Measurements from ENCODE around the gene ATG2A.

ATG2A gene

DNA sequence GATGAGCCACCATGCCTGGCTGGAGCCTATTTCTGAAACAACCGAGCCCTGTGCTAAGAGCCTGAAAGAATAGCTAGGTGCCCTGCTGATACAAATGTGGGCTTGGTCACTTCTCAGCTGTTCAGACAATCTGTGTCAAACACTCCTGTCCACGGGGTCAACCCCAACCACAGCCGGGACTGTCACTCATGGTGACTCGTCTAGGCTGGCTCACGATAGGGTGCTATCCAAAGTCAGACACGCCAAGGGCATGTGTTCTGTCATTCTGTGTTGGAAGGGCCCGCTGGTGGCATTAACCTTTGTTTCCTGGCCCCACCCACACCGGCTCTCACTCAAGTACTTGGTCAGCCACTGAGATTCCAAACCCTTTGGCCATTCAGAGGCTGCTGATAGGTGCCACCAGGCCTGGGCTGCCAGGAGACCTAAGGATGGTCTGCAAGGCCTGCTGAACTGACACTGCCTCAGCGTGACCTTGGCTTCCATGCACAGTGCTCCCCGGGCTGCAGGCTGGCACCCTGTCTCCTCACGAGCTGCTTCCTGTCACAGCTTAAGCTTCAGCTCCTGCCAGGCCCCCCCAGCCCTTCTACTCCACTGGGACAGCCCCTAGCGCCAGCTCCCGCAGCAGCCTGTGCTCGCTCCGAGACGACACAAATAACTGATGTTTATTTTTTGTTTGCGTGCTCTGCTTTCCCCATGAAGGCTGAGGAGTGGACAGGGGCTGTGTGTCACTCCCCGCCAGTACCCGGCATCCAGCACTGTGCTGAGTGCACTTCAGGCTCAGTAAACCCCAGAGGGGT lies 58.3 kb downstream of the ATG2A start:
- Histone ChIP-seq H3K9me3 (no peaks in the 10 kb centered on the region), H3K27me3 (no peaks in the 10 kb centered on the region), H3K4me3 (no peak overlapping the region), H3K27ac (peak overlapping the region; percentile 82 to 97), H3K4me1 (peaks cover 6 to 98% (median 84%) of the 10 kb centered on the region in 4 donors), H3K36me3 (peaks cover 26 to 42% (median 32%) of the 10 kb centered on the region in 3 donors)
- no peak for DNase-seq
- TF ChIP-seq, protein P1, sequence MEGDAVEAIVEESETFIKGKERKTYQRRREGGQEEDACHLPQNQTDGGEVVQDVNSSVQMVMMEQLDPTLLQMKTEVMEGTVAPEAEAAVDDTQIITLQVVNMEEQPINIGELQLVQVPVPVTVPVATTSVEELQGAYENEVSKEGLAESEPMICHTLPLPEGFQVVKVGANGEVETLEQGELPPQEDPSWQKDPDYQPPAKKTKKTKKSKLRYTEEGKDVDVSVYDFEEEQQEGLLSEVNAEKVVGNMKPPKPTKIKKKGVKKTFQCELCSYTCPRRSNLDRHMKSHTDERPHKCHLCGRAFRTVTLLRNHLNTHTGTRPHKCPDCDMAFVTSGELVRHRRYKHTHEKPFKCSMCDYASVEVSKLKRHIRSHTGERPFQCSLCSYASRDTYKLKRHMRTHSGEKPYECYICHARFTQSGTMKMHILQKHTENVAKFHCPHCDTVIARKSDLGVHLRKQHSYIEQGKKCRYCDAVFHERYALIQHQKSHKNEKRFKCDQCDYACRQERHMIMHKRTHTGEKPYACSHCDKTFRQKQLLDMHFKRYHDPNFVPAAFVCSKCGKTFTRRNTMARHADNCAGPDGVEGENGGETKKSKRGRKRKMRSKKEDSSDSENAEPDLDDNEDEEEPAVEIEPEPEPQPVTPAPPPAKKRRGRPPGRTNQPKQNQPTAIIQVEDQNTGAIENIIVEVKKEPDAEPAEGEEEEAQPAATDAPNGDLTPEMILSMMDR (IDR thresholded peaks at IDR 0.05) = no peak
- intact Hi-C loops (cut with DNase I; ENCODE audit: low total_unique reads) = no loop called here

GRCh38 chr11:64857485-64857884 lies 59.5 kb downstream of the ATG2A start:
- Histone ChIP-seq H3K4me1 (peaks cover 6 to 96% (median 80%) of the 10 kb centered on the region in 4 donors), H3K27me3 (no peaks in the 10 kb centered on the region), H3K9me3 (no peaks in the 10 kb centered on the region), H3K4me3 (no peak overlapping the region), H3K36me3 (peaks cover 37 to 54% (median 41%) of the 10 kb centered on the region in 3 donors), H3K27ac (peak overlapping the region; percentile 82 to 97)
- intact Hi-C loops (cut with DNase I; ENCODE audit: low total_unique reads) = no loop called here
- DNase-seq = no peak
- TF ChIP-seq, protein P1 (IDR thresholded peaks at IDR 0.05) = no peak

GRCh38 chr11:64856382-64857227 lies 60.4 kb downstream of the ATG2A start:
- TF ChIP-seq, protein P1 (IDR thresholded peaks at IDR 0.05) = no peak
- Histone ChIP-seq H3K4me3 (no peak overlapping the region), H3K27me3 (no peaks in the 10 kb centered on the region), H3K9me3 (no peaks in the 10 kb centered on the region), H3K27ac (peak overlapping the region; percentile 82 to 97), H3K4me1 (peaks cover 6 to 92% (median 79%) of the 10 kb centered on the region in 4 donors), H3K36me3 (peaks cover 41 to 62% (median 44%) of the 10 kb centered on the region in 3 donors)
- DNase-seq = peak; percentile 90 to 97
- intact Hi-C loops (cut with DNase I; ENCODE audit: low total_unique reads) = no loop called here

DNA sequence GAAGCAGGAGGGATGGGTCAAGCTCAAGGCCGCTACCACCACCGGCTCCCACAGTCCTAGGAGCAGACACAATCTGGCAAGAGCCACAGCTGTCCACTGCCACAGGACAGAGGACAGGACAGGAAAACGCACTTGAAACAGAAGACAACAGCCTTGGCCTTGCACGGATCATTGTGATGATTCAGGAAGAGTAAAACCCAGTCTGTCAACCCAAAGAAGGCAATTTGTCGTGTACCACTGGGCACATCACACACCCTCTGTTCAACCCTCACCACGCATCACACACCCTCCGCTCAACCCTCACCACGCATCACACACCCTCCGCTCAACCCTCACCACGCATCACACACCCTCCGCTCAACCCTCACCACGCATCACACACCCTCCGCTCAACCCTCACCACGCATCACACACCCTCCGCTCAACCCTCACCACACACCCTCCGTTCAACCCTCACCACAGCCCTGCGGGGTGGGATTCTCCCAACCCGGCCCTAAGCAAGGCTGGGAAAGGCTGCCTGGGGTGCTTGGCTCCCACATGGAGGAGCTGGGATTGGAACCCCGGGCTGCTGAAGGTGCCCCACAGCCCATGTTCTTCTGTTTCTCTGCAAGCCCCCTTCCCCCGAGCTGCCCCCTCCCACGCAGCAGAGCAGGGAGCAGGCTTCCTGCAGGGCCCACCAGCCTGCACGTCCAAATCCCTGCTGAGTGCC lies 61.3 kb downstream of the ATG2A start:
- H3K9me3 ChIP-seq = no peaks in the 10 kb centered on the region
- TF ChIP-seq, protein P1 (IDR thresholded peaks at IDR 0.05) = no peak
- H3K36me3 ChIP-seq = peaks cover 41 to 63% (median 48%) of the 10 kb centered on the region in 3 donors
- H3K27me3 ChIP-seq = no peaks in the 10 kb centered on the region
- H3K4me1 ChIP-seq = peaks cover 6 to 93% (median 83%) of the 10 kb centered on the region in 4 donors
- peak overlapping the region; percentile 82 to 97 for H3K27ac ChIP-seq
- DNase-seq = no peak
- H3K4me3 ChIP-seq = peak overlapping the region in 1 of 2 donors; percentile 6
- intact Hi-C loops (cut with DNase I; ENCODE audit: low total_unique reads) = no loop called here
